HG03039 (cell line): ENCODE data around the gene ECSIT.

Experiments used
- ATAC-seq: cut with Tn5 transposase; IDR thresholded peaks from one replicate; pipeline ENCODE4 v1.9.1; 2021; ENCODE audit warnings: mild to moderate bottlenecking, moderate library complexity; ENCODE audit not compliant: unreplicated experiment

Gene ECSIT

DNA sequence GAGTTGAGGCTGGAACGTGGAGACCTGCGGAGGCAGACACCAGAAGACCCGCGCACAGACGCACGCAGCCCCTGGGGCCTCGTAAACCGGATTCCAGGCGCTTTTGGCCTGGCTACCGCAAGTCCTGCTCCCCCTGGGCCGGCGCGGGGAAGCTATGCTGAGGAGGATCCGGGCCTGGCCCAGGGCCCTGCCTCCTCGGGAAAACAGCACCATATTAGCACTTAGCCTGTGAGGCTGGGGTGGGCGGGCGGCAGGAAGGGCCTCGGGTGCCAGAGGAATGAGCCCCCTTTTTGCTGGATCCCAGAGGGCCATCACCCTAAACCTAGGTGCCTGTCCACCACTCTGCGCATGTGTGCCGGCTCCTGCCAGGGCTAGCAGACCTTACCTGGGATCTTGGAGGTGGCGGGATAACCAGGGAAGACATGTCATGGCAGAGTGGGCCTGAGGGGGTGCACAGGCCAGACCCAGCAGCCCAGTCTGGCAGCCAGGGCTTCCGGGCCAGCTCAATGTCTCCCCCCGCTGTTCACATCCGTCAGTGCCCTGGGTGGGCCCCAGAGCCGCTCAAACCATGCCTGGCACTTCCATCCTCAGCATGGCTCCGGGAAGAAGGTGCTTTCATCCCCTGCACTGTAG, 22.8 kb upstream of the ECSIT start:
- no peak for ATAC-seq

GRCh38 chr19:11550265-11550664, 21.3 kb upstream of the ECSIT start:
- ATAC-seq = no peak

GRCh38 chr19:11549386-11549953, 20.5 kb upstream of the ECSIT start:
- no peak for ATAC-seq

DNA sequence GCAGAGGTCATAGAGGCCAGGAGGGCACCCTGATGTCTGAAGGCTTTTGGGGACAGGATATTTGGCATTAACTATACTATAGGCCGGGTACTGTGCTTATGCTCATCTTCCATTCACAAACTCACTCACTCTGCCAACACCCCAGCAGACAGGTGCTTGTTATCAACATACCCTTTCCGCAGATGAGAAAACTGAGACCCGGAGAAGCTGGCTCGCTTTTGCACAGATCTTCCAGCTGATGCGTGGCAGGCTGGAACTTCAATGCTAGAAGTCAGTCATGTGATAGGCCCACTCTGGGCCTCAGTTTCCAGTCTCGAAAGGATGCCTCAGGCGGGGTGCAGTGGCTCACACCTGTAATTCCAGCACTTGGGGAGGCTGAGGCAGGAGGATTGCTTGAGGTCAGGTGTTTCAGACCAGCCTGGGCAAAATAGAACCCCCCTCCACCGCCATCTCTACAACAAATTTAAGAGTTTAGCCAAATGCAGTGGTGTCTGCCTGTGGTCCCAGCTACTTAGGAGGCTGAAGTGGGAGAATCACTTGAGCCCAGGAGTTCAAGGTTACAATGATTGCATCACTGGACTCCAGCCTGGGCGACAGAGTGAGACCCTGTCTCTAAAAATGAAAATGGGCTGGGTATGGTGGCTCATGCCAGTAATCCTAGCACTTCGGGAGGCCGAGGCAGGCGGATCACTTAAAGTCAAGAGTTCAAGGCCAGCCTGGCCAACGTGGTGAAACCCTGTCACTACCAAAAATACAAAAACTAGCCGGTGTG, 19.2 kb upstream of the ECSIT start:
- ATAC-seq = no peak

DNA sequence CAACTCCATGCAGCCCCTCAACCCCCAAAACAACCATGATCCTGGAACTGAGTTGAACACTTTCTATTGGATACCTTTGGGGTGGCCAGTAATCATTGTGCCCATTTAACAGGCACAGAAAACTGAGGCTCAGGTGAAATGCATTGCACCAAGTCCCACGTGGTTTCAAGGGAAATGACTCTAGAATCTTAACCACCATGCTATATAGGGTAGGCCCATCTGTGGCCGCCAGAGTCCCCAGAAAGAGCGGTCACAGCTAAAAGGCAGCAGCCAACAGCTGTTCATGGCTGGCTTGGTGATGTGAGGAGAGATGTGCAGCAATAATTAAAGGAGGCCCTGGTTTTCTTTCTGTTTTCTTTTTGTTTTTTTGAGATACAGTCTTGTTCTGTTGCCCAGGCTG, 12.3 kb upstream of the ECSIT start:
- ATAC-seq = no peak

- no peak for ATAC-seq
Observed at GRCh38 chr19:11540645-11541044, 11.7 kb upstream of the ECSIT start.

DNA sequence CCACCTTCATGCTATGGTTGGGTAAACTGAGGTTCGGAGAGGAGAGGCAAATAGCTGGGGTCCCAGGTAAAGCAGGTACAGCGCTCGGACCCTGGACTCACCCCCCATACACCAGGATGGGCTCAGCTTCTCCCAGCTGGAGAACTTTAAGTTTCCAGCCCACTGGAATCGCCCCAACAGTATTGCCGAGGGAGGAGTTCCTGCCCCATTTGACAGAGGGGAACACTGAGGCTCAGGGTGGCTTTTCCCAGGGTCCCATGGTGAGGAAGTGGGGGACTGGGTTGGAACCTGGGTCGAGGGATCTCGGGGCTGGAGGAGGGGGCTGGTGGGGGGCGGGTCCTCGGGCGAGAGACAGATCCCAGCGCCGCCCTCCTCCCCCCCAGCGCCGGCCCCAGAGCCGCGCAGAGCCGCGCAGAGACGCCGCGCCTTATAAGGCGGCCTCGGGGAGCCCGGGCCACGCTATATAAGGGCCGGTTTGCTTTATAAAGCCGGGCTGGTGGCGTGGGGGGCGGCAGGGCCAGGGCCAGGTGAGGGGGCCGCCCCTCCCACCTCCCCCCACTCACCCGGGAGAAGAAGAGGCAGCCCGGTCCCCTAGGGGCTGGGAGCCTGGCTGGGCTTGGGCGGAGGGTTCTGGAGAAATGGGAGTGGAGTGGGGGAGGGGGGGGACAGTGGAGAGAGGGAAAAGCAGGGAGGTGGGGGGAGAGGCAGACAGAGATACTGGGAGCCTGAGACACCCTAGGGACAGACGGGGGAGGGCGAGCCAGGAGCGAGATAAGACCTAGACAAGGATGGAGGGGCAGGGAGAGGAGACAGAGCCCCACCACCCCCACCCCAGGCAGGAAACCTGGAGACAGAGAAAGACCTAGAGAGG, 10.8 kb upstream of the ECSIT start:
- no peak for ATAC-seq

GRCh38 chr19:11538232-11539036, 9.5 kb upstream of the ECSIT start, which contains the start of gene CNN1:
Gene CNN1, plus strand, starts transcription at chr19:11538851. Its CDS starts 77 bp downstream, at chr19:11538928.
- ATAC-seq = no peak

DNA sequence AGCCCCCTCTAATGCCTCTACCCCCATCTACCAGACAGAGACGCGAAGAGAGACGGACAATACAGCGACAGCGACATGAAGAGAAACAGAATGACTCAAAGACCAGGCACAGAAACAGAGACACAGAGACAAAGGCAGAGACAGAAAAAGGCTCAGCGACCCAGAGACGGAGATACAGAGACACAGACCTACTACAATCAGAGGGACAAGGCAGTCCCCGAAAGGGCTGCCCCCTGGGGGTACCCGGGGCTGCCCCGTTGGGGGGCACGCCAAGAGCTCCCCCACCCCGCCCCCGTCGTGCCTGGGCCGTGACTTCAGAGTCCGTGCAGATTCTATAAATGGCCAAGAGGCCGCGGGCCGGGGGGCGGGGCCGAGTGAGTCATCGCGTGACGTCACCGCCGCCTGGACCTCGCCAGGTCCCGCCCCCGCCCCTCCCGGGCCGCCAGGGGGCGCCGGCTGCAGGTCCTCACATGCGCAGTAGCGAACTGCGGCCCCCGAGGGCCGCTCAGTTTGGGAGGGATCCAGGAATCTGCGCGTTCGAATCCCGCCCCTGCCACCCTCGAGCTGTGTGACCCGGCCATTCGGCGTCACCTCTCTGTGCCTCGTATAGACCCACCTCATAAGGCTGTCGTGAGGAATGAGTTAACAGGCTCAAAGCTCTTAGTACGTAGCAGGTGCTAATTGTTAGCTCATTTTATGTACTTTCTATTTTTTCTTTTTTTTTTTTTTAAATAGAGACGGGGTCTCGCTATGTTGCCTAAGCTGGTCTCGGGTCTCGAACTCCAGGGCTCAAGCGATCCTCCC, 7.1 kb upstream of the ECSIT start:
- ATAC-seq = peak; percentile 67

DNA sequence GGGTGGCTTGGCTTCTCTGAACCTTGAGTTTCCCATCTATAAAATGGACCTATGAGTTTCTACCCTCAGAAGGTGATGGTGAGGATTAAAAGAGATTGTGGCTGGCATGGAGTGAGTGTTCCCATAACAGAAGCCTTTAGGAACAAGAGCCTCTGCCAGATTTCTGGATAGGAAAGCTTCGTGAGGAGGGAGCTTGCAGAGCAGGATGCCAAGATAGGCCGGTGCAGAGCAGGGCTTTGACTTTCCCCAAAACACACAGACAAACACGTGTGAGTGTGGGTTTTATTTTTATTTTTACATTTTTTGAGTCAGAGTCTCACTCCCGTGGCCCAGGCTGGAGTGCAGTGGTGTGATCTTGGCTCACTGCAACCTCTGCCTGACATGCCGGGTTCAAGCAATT, 6.0 kb upstream of the ECSIT start:
- no peak for ATAC-seq

DNA sequence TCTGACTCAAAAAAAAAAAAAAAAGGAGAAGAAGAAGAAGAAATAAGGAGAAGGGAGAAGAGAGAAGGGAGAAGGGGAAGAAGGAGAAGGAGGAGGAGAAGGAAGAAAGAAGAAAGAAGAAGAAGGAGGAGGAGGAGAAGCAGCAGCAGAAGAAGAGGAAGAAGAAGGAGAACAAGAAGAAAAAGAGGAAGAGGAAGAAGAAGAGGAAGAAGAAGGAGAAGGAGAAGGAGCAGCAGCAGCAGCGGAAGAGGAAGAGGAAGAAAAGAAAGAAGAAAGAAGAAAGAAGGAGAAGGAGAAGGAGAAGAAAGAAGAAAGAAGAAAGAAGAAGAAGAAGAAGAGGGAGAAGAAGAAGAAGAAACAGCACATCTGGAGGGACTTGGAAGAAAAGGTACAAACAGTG, 5.6 kb upstream of the ECSIT start:
- no peak for ATAC-seq

- no peak for ATAC-seq
Observed at GRCh38 chr19:11530432-11530831, 1.5 kb upstream of the ECSIT start.

- ATAC-seq = no peak
Observed at GRCh38 chr19:11519138-11519537, 9.8 kb downstream of the ECSIT start.

GRCh38 chr19:11513946-11514345, 15.0 kb downstream of the ECSIT start:
- ATAC-seq = no peak

GRCh38 chr19:11510444-11510843, 18.5 kb downstream of the ECSIT start:
- ATAC-seq = no peak

GRCh38 chr19:11507370-11508078, 21.4 kb downstream of the ECSIT start:
- no peak for ATAC-seq

DNA sequence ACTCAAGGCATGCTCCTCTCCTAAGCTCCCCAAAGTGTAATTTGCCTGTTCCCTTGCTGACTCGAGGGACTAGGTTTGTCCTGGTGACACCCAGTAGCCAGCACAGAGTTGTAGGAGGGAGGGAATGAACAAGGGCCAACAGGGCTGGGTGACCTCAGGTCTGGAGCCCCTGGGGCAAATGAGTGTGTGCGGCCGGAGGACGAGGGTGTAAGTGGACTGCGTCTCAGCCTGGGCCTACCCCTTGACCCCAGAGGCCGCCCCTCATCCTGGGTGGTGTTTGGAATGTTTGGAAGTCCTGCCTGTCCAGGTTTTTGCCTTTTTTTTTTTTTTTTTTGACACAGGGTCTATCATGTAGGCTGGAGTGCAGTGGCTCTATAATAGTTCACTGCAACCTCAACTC, 22.0 kb downstream of the ECSIT start:
- no peak for ATAC-seq

DNA sequence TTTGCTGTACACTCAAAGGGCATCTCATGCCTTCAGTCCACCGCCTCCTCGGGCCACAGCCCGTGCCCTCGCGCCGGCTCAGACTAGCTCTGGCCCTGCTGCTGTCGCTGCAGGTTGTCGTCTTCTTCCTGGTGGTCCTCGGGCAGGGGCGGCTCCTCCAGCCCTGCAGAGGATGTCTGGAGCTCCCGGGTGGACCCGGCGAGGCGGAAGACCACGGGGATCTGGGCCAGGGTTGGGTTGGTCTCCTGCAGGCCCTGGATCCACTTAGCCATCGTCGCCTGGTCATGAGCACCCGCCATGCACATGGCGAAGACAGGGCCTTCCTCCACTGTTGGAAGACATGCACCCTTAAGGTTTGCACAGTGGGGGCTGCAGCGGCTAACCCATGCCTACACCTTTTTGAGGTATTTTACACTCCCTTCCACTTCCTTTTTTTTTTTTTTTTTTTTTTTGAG, 22.8 kb downstream of the ECSIT start:
- ATAC-seq = peak; percentile 19
